SK-N-SH treated with all-trans-retinoic acid at 6 μM for 48 hours (cell line): ENCODE data around the gene DCLRE1A.

Experiments
- ATAC-seq: fragments of 200-7000 bp; cut with Tn5 transposase; 3 replicates; pipeline ENCODE4 v1.9.1; 2020; ENCODE audit warnings: mild to moderate bottlenecking, moderate library complexity
- ARNTL ChIP-seq: fragments of 450-650 bp; formaldehyde crosslinking; IDR thresholded peaks from 2 replicates; pipeline ENCODE4 v1.5.0; 2020; ENCODE audit warnings: low read depth, mild to moderate bottlenecking, moderate library complexity, borderline replicate concordance
- BACH2 ChIP-seq: fragments of 250-450 bp; sonication (Bioruptor Pico); IDR thresholded peaks from 2 replicates; pipeline ENCODE4 v1.9.0; 2021; ENCODE audit warnings: mild to moderate bottlenecking, borderline replicate concordance
- CREB5 ChIP-seq: fragments of 250-450 bp; sonication (Bioruptor Pico); IDR thresholded peaks from 2 replicates; pipeline ENCODE4 v1.5.1; 2020; ENCODE audit warnings: low read depth, mild to moderate bottlenecking, moderate library complexity
- CSDC2 ChIP-seq: fragments of 250-450 bp; sonication (Bioruptor Pico); IDR thresholded peaks from 2 replicates; pipeline ENCODE4 v1.5.0; 2020; ENCODE audit warnings: mild to moderate bottlenecking, moderate library complexity
- CSRNP3 ChIP-seq: fragments of 250-450 bp; sonication (Bioruptor Pico); IDR thresholded peaks from 2 replicates; pipeline ENCODE4 v1.5.1; 2021; ENCODE audit warnings: mild to moderate bottlenecking, moderate library complexity
- GLIS3 ChIP-seq: fragments of 250-450 bp; sonication (Bioruptor Pico); IDR thresholded peaks from 2 replicates; pipeline ENCODE4 v1.5.0; 2020; ENCODE audit warnings: mild to moderate bottlenecking, moderate library complexity
- OSR1 ChIP-seq: fragments of 250-450 bp; sonication (Bioruptor Pico); IDR thresholded peaks from 2 replicates; pipeline ENCODE4 v1.8.0; 2022; ENCODE audit warnings: moderate library complexity, mild to moderate bottlenecking, inconsistent platforms
- PATZ1 ChIP-seq: fragments of 250-450 bp; sonication (Bioruptor Pico); IDR thresholded peaks from 2 replicates; pipeline ENCODE4 v1.8.0; 2020; ENCODE audit warnings: mild to moderate bottlenecking, moderate library complexity, borderline replicate concordance
- PPARA ChIP-seq: fragments of 250-450 bp; sonication (Bioruptor Pico); IDR thresholded peaks from 2 replicates; pipeline ENCODE4 v1.5.0; 2020; ENCODE audit warnings: mild to moderate bottlenecking, borderline replicate concordance
- RARB ChIP-seq: fragments of 250-450 bp; sonication (Bioruptor Pico); IDR thresholded peaks from 2 replicates; pipeline ENCODE4 v1.8.0; 2021; ENCODE audit warnings: mild to moderate bottlenecking, moderate library complexity
- SNAI2 ChIP-seq: fragments of 250-450 bp; sonication (Bioruptor Pico); IDR thresholded peaks from 2 replicates; pipeline ENCODE4 v1.5.0; 2020; ENCODE audit warnings: mild to moderate bottlenecking, moderate library complexity
- TCF4 ChIP-seq: fragments of 250-450 bp; sonication (Bioruptor Pico); IDR thresholded peaks from 2 replicates; pipeline ENCODE4 v1.8.0; 2021; ENCODE audit warnings: mild to moderate bottlenecking, moderate library complexity, borderline replicate concordance
- TOX ChIP-seq: fragments of 250-450 bp; sonication (Bioruptor Pico); IDR thresholded peaks from 2 replicates; pipeline ENCODE4 v1.8.0; 2021; ENCODE audit warnings: mild to moderate bottlenecking, moderate library complexity, borderline replicate concordance
- TSHZ2 ChIP-seq: fragments of 250-450 bp; sonication (Bioruptor Pico); IDR thresholded peaks from 2 replicates; pipeline ENCODE4 v1.5.0; 2020; ENCODE audit warnings: mild to moderate bottlenecking, moderate library complexity
- ZC3H10 ChIP-seq: fragments of 250-450 bp; sonication (Bioruptor Pico); IDR thresholded peaks from 2 replicates; pipeline ENCODE4 v1.5.1; 2021; ENCODE audit warnings: mild to moderate bottlenecking, moderate library complexity
- ZFP3 ChIP-seq: fragments of 250-450 bp; sonication (Bioruptor Pico); IDR thresholded peaks from 2 replicates; pipeline ENCODE4 v1.5.0; 2020; ENCODE audit warnings: mild to moderate bottlenecking, moderate library complexity
- ZFP30 ChIP-seq: fragments of 450-650 bp; formaldehyde crosslinking; IDR thresholded peaks from 2 replicates; pipeline ENCODE4 v1.5.0; 2022; ENCODE audit warnings: mild to moderate bottlenecking, moderate library complexity
- ZNF565 ChIP-seq: fragments of 450-650 bp; formaldehyde crosslinking; conservative IDR thresholded peaks from 2 replicates; pipeline ENCODE4 v1.5.0; 2020; ENCODE audit warnings: low read depth, mild to moderate bottlenecking, moderate library complexity
- ZNF70 ChIP-seq: fragments of 450-650 bp; formaldehyde crosslinking; IDR thresholded peaks from 2 replicates; pipeline ENCODE4 v1.5.0; 2020; ENCODE audit warnings: mild to moderate bottlenecking, moderate library complexity
- ZNF8 ChIP-seq: fragments of 450-650 bp; formaldehyde crosslinking; IDR thresholded peaks from 2 replicates; pipeline ENCODE4 v1.5.0; 2020; ENCODE audit warnings: mild to moderate bottlenecking, moderate library complexity

DCLRE1A gene

GRCh38 chr10:113894581-113894980 lies 40.7 kb upstream of the DCLRE1A start:
- no peak for ATAC-seq
- TF ChIP-seq ZNF565 (CRISPR knock-in tag) = no peak
- no peak for TF ChIP-seq ZFP3
- TF ChIP-seq OSR1 = no peak
- no peak for TF ChIP-seq ZFP30 (CRISPR knock-in tag)
- no peak for TF ChIP-seq TCF4 (CRISPR knock-in tag)
- no peak for TF ChIP-seq TSHZ2 (CRISPR knock-in tag)
- TF ChIP-seq ZNF8 (CRISPR knock-in tag) = no peak
- no peak for TF ChIP-seq ARNTL
- no peak for TF ChIP-seq BACH2 (CRISPR knock-in tag)
- no peak for TF ChIP-seq SNAI2 (CRISPR knock-in tag)
- TF ChIP-seq PATZ1 (CRISPR knock-in tag) = no peak
- TF ChIP-seq ZNF70 (CRISPR knock-in tag) = no peak
- no peak for TF ChIP-seq PPARA (CRISPR knock-in tag)
- no peak for TF ChIP-seq CREB5 (CRISPR knock-in tag)
- no peak for TF ChIP-seq GLIS3
- TF ChIP-seq, all 23 proteins: peak for 0

- no peak for TF ChIP-seq ZFP30 (CRISPR knock-in tag)
- TF ChIP-seq PATZ1 (CRISPR knock-in tag) = no peak
- no peak for TF ChIP-seq ZFP3
- TF ChIP-seq ZNF565 (CRISPR knock-in tag) = no peak
- TF ChIP-seq CSDC2 (CRISPR knock-in tag) = no peak
- TF ChIP-seq BACH2 (CRISPR knock-in tag) = no peak
- TF ChIP-seq RARB (CRISPR knock-in tag) = no peak
- no peak for TF ChIP-seq OSR1
- TF ChIP-seq CSRNP3 = no peak
- no peak for TF ChIP-seq TCF4 (CRISPR knock-in tag)
- TF ChIP-seq ZC3H10 (CRISPR knock-in tag) = no peak
- TF ChIP-seq CREB5 (CRISPR knock-in tag) = no peak
- TF ChIP-seq TOX (CRISPR knock-in tag) = no peak
- no peak for TF ChIP-seq ZNF8 (CRISPR knock-in tag)
- no peak for TF ChIP-seq PPARA (CRISPR knock-in tag)
- ATAC-seq = no peak
These were observed 39.7 kb upstream of the DCLRE1A start for GRCh38 chr10:113893570-113893969.
